ENCODE measurements around the gene MACIR. TPM values are rescaled to one million over a fixed set of nuclear protein-coding genes. Genes with fewer than 3 reads are reported as not detected.

The MACIR gene
- total RNA-seq, 4 donors from 2014 or later: 5.3 to 6.2 (median 5.4) TPM

DNA sequence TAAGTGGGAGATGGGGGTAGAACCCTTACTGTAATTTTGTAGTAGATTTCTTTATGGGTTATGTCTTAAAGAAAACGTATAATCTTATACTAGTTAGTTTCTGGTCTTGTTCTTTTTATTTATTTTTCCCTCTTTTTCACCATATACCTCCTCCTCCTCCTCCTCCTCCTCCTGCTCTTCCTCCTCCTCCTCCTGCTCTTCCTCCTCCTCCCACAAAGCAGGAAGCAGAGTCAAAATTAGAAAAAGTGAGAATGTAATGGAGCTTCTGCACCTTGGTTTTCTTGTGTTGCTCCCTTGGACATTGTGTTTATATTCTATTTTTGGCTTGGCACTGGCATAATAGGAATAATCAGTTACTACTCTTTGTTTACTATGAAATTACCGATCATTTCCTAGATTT is 4.5 kb downstream of the MACIR start:
- H3K27ac ChIP-seq: no peak overlapping the region
- no peak for DNase-seq (ENCODE audit: low spot score in 2 of 2)
- H3K27me3 ChIP-seq: no peaks in the 10 kb centered on the region
- H3K9me3 ChIP-seq: no peaks in the 10 kb centered on the region
- no peaks in the 10 kb centered on the region for H3K36me3 ChIP-seq
- H3K4me1 ChIP-seq: peaks cover 18% of the 10 kb centered on the region
- no peak overlapping the region for H3K4me3 ChIP-seq
- TF ChIP-seq EP300 (IDR thresholded peaks at IDR 0.05): no peak
- TF ChIP-seq, protein P1, sequence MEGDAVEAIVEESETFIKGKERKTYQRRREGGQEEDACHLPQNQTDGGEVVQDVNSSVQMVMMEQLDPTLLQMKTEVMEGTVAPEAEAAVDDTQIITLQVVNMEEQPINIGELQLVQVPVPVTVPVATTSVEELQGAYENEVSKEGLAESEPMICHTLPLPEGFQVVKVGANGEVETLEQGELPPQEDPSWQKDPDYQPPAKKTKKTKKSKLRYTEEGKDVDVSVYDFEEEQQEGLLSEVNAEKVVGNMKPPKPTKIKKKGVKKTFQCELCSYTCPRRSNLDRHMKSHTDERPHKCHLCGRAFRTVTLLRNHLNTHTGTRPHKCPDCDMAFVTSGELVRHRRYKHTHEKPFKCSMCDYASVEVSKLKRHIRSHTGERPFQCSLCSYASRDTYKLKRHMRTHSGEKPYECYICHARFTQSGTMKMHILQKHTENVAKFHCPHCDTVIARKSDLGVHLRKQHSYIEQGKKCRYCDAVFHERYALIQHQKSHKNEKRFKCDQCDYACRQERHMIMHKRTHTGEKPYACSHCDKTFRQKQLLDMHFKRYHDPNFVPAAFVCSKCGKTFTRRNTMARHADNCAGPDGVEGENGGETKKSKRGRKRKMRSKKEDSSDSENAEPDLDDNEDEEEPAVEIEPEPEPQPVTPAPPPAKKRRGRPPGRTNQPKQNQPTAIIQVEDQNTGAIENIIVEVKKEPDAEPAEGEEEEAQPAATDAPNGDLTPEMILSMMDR (IDR thresholded peaks at IDR 0.05): no peak
- WGBS: 68% methylated on average over 2 of the region's 2 CpGs

DNA sequence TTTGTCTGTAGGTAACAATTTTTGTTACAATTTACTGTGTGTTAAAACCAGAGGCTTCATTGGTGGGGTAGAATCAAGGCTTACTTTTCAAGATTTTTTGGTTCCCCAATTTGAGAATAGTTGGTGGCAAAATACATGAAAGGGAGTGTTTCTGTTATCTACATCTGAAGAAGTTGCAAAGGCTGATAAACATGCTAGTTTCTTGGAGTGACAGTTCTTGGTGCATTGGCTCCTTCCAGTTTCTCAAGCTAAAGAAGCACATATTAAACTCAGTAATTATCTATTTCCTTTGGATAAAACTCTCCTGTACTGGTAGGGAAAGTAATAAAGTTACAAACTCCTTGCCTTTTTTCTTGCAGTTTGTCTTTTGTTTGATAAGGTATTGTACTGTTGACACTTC is 5.9 kb downstream of the MACIR start:
- Histone ChIP-seq H3K4me1 (peaks cover 17% of the 10 kb centered on the region), H3K36me3 (no peaks in the 10 kb centered on the region), H3K27ac (no peak overlapping the region), H3K4me3 (no peak overlapping the region), H3K9me3 (no peaks in the 10 kb centered on the region), H3K27me3 (no peaks in the 10 kb centered on the region)
- no peak for DNase-seq (ENCODE audit: low spot score in 2 of 2)
- TF ChIP-seq POLR2AphosphoS5 (IDR thresholded peaks at IDR 0.05): no peak
- no peak for TF ChIP-seq POLR2A (IDR thresholded peaks at IDR 0.05)
- TF ChIP-seq, protein P1 (IDR thresholded peaks at IDR 0.05): no peak
- TF ChIP-seq EP300 (IDR thresholded peaks at IDR 0.05): no peak

DNA sequence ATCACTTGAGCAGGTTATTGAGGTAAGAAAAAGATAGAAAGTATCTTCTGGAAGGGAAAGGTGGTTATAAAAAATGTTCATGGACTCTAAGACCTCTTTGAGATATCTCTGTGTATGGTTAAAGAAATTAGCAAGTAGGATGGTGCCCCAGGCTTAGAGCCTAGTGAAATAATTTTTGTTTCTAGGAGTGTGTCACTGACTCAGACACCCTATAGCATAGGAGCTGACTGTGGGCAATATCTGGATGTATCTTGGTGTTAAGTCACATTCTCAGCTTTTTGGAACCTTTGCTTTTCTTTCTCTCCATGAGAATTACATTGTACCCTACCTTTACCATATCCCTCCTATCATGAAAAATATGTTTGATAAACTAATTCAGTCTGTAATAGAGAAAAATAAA is 12.0 kb downstream of the MACIR start:
- Histone ChIP-seq H3K36me3 (no peaks in the 10 kb centered on the region), H3K4me1 (peaks cover 5% of the 10 kb centered on the region), H3K27ac (no peak overlapping the region), H3K9me3 (no peaks in the 10 kb centered on the region), H3K27me3 (no peaks in the 10 kb centered on the region), H3K4me3 (no peak overlapping the region)
- TF ChIP-seq POLR2AphosphoS5 (IDR thresholded peaks at IDR 0.05) (no peak), EP300 (IDR thresholded peaks at IDR 0.05) (no peak), POLR2A (IDR thresholded peaks at IDR 0.05) (no peak)
- TF ChIP-seq, protein P1 (IDR thresholded peaks at IDR 0.05): no peak
- DNase-seq (ENCODE audit: low spot score in 2 of 2): no peak

DNA sequence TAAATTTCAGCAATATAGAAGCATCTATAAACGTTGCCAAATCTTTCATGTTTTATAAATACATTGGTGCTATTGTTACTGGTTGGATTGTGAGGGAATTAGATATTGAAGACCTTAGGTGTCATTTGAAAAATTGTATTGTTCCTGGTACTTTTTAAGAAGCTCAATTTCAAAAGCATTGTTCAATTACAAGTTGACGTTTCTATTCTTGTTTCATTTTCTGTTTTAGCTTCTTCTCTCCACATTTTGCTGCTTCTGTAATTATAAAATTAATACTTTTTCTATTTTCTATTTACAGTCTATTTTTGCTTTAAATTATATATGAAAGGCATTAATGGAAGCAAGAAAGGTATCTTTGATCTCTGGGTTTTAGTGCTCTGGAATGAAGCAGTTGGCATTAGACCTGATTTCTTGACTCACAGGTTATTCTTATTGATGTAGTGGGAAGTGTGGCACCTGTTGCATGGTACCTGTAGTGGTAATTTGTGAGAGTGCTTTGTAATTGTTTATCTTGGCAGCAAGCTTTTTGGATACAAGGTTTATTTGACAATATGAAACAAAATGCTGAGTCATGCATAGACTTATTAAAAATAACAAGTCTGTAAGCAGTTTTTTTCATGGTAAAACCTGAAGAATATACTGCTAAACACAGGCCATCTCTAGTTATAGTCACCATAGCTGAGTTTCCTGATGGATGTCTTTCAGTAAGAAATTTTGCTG is 13.2 kb downstream of the MACIR start:
- peaks cover 9% of the 10 kb centered on the region for H3K36me3 ChIP-seq
- DNase-seq (ENCODE audit: low spot score in 2 of 2): no peak
- no peaks in the 10 kb centered on the region for H3K27me3 ChIP-seq
- peaks cover 5% of the 10 kb centered on the region for H3K4me1 ChIP-seq
- H3K4me3 ChIP-seq: no peak overlapping the region
- 67% methylated on average over 2 of the region's 2 CpGs for WGBS
- no peaks in the 10 kb centered on the region for H3K9me3 ChIP-seq
- TF ChIP-seq POLR2AphosphoS5 (IDR thresholded peaks at IDR 0.05) (no peak), POLR2A (IDR thresholded peaks at IDR 0.05) (no peak)
- H3K27ac ChIP-seq: no peak overlapping the region

DNA sequence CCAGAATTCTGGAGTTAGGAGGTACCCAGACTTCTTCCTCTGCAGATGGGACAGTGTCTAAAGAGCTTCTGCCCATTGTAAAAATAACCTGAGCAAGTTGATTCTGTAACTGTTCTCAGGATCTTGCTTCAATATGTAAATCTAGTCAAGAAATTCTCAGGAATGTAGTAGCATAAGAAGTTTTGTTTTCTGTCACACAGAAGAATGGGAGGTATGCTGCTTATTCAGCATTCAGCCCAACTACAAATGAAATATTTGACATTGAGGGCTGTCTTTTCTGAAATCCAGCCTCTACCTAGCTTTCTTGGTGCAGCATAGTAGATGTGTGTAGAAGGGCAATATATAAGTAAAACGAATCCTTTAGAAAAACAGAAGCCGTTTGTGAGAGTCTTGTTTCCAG is 13.8 kb downstream of the MACIR start:
- no peak for DNase-seq (ENCODE audit: low spot score in 2 of 2)
- no peaks in the 10 kb centered on the region for H3K9me3 ChIP-seq
- H3K4me1 ChIP-seq: peaks cover 5% of the 10 kb centered on the region
- no peak overlapping the region for H3K27ac ChIP-seq
- 85% methylated on average over 2 of the region's 2 CpGs for WGBS
- H3K4me3 ChIP-seq: no peak overlapping the region
- H3K36me3 ChIP-seq: peaks cover 9% of the 10 kb centered on the region
- TF ChIP-seq EP300 (IDR thresholded peaks at IDR 0.05): no peak
- H3K27me3 ChIP-seq: no peaks in the 10 kb centered on the region

DNA sequence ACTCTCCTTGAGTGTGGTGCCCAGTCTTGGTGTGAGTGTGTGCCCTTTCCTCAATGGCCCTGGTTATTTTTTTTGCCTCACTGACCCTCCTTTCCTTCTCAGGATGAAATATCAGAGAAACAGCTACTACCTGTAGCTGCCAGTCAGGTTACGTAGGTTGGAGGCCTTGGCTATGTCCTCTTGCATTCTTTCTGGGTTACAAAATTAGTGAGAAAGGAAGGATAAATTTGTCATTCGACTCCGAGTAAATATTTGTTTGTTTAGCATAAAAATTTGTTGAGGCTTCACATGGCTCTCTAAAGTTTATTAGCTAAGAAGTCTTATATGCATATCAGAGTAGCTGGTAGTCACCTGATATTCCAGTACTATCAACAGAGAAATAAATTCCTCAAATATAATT is 15.4 kb downstream of the MACIR start:
- no peak for TF ChIP-seq POLR2A (IDR thresholded peaks at IDR 0.05)
- TF ChIP-seq, protein P1 (IDR thresholded peaks at IDR 0.05): no peak
- TF ChIP-seq POLR2AphosphoS5 (IDR thresholded peaks at IDR 0.05): no peak
- TF ChIP-seq EP300 (IDR thresholded peaks at IDR 0.05): no peak
- 97% methylated on average over 3 of the region's 3 CpGs for WGBS
- no peaks in the 10 kb centered on the region for H3K27me3 ChIP-seq
- no peaks in the 10 kb centered on the region for H3K9me3 ChIP-seq
- H3K36me3 ChIP-seq: peaks cover 9% of the 10 kb centered on the region
- no peak for DNase-seq (ENCODE audit: low spot score in 2 of 2)
- no peak overlapping the region for H3K4me3 ChIP-seq
- peaks cover 5% of the 10 kb centered on the region for H3K4me1 ChIP-seq
- H3K27ac ChIP-seq: no peak overlapping the region
